Activated CD8-positive, alpha-beta memory T cell treated with anti-CD3 and anti-CD28 coated beads, Interleukin-2, amount 10 ng/mL, durations not matched to agents 7 days and 5 days (primary cell): ENCODE measurements around the gene NENF. TPM values are rescaled to one million over a fixed set of nuclear protein-coding genes. Genes with fewer than 3 reads are reported as not detected.

ENCODE experiments used
- ATAC-seq: fragments of 150-1000 bp; cut with Tn5 transposase; one replicate; pipeline ENCODE4 v1.10.0; 2021; ENCODE audit warnings: moderate library complexity
- CTCF ChIA-PET: fragments of 350-600 bp; sonication (Branson Sonifier 250); formaldehyde crosslinking; loops from one replicate; lab custom pipeline; 2021; ENCODE audit warnings: antibody characterized with exemption; lab: Charles Lee
- DNase-seq: peaks from one replicate; pipeline ENCODE4 v3.0.0-alpha.2; 2020
- H3K27ac Mint-ChIP-seq: one replicate; pipeline ENCODE4 v1.8.0; 2021; ENCODE audit warnings: mild to moderate bottlenecking, mixed read lengths
- H3K27me3 Mint-ChIP-seq: one replicate; pipeline ENCODE4 v1.8.0; 2021; ENCODE audit warnings: mixed read lengths
- H3K36me3 Mint-ChIP-seq: one replicate; pipeline ENCODE4 v1.8.0; 2021; ENCODE audit warnings: mild to moderate bottlenecking, mixed read lengths
- H3K4me1 Mint-ChIP-seq: one replicate; pipeline ENCODE4 v1.8.0; 2021; ENCODE audit warnings: mixed read lengths
- H3K4me3 Mint-ChIP-seq: one replicate; pipeline ENCODE4 v1.8.0; 2021; ENCODE audit warnings: mild to moderate bottlenecking, moderate library complexity, mixed read lengths
- H3K9me3 Mint-ChIP-seq: one replicate; pipeline ENCODE4 v1.8.0; 2022; ENCODE audit warnings: low read depth, mixed read lengths
- total RNA-seq, 2 experiments: library from RNA; stranded (reverse); gene quantifications; one replicate each; pipeline ENCODE4 v1.2.3, GENCODE V29; 2021

NENF gene
- total RNA-seq, 2 experiments from 2014 or later = 33.9 to 37.6 TPM

- Mint-ChIP-seq H3K27ac (no peak overlapping the region), H3K9me3 (no peaks in the 10 kb centered on the region), H3K4me3 (no peak overlapping the region), H3K36me3 (no peaks in the 10 kb centered on the region), H3K4me1 (peaks cover 13% of the 10 kb centered on the region), H3K27me3 (peaks cover 22% of the 10 kb centered on the region)
- no peak for DNase-seq
- CTCF ChIA-PET = interaction anchor here (0.6 to 6.5 kb wide), 3 partner anchors 25 to 225 kb away, joined by 3 to 59 read pairs (median 4); no protein-coding TSS in a partner anchor
- ATAC-seq = no peak
Observed at GRCh38 chr1:212482006-212482636, 49.4 kb downstream of the NENF start.

- no peaks in the 10 kb centered on the region for H3K9me3 Mint-ChIP-seq
- CTCF ChIA-PET = interaction anchor here (6.5 kb wide), 1 partner anchor 26 kb away, joined by 59 read pairs; no protein-coding TSS in a partner anchor
- H3K27ac Mint-ChIP-seq = no peak overlapping the region
- peaks cover 9% of the 10 kb centered on the region for H3K4me1 Mint-ChIP-seq
- peaks cover 22% of the 10 kb centered on the region for H3K27me3 Mint-ChIP-seq
- no peak for DNase-seq
- H3K4me3 Mint-ChIP-seq = no peak overlapping the region
- no peaks in the 10 kb centered on the region for H3K36me3 Mint-ChIP-seq
- ATAC-seq = no peak
Observed at GRCh38 chr1:212482637-212483441, 50.1 kb downstream of the NENF start.

GRCh38 chr1:212484701-212485570 is 52.2 kb downstream of the NENF start:
- Mint-ChIP-seq H3K4me3 (no peak overlapping the region), H3K9me3 (no peaks in the 10 kb centered on the region), H3K27me3 (peaks cover 16% of the 10 kb centered on the region), H3K36me3 (no peaks in the 10 kb centered on the region), H3K27ac (no peak overlapping the region), H3K4me1 (peaks cover 15% of the 10 kb centered on the region)
- ATAC-seq = no peak
- CTCF ChIA-PET = no interaction called here
- DNase-seq = no peak

GRCh38 chr1:212485571-212485912 is 52.8 kb downstream of the NENF start:
- peaks cover 15% of the 10 kb centered on the region for H3K4me1 Mint-ChIP-seq
- CTCF ChIA-PET = no interaction called here
- H3K9me3 Mint-ChIP-seq = no peaks in the 10 kb centered on the region
- no peak for DNase-seq
- H3K36me3 Mint-ChIP-seq = no peaks in the 10 kb centered on the region
- peaks cover 14% of the 10 kb centered on the region for H3K27me3 Mint-ChIP-seq
- no peak overlapping the region for H3K27ac Mint-ChIP-seq
- no peak for ATAC-seq
- H3K4me3 Mint-ChIP-seq = no peak overlapping the region

- no peaks in the 10 kb centered on the region for H3K9me3 Mint-ChIP-seq
- ATAC-seq (no peak), DNase-seq (no peak)
- no peak overlapping the region for H3K4me3 Mint-ChIP-seq
- H3K36me3 Mint-ChIP-seq = no peaks in the 10 kb centered on the region
- CTCF ChIA-PET = no interaction called here
- peaks cover 11% of the 10 kb centered on the region for H3K4me1 Mint-ChIP-seq
- no peak overlapping the region for H3K27ac Mint-ChIP-seq
- peaks cover 10% of the 10 kb centered on the region for H3K27me3 Mint-ChIP-seq
Observed at GRCh38 chr1:212485913-212486618, 53.3 kb downstream of the NENF start.

- ATAC-seq (no peak), DNase-seq (no peak)
- Mint-ChIP-seq H3K36me3 (no peaks in the 10 kb centered on the region), H3K27me3 (peaks cover 14% of the 10 kb centered on the region), H3K4me1 (peaks cover 11% of the 10 kb centered on the region), H3K27ac (no peak overlapping the region), H3K9me3 (no peaks in the 10 kb centered on the region), H3K4me3 (no peak overlapping the region)
- CTCF ChIA-PET = no interaction called here
Observed at GRCh38 chr1:212486619-212486975, 53.9 kb downstream of the NENF start.

GRCh38 chr1:212487286-212487685 is 54.6 kb downstream of the NENF start:
- no peak overlapping the region for H3K4me3 Mint-ChIP-seq
- H3K27me3 Mint-ChIP-seq = peaks cover 9% of the 10 kb centered on the region
- H3K4me1 Mint-ChIP-seq = peaks cover 11% of the 10 kb centered on the region
- no peaks in the 10 kb centered on the region for H3K9me3 Mint-ChIP-seq
- DNase-seq (no peak), ATAC-seq (no peak)
- no peaks in the 10 kb centered on the region for H3K36me3 Mint-ChIP-seq
- H3K27ac Mint-ChIP-seq = no peak overlapping the region
- CTCF ChIA-PET = no interaction called here

- CTCF ChIA-PET = interaction anchor here (0.8 to 2.0 kb wide), 2 partner anchors 10 to 50 kb away, joined by 3 to 20 read pairs; no protein-coding TSS in a partner anchor
- no peaks in the 10 kb centered on the region for H3K9me3 Mint-ChIP-seq
- H3K36me3 Mint-ChIP-seq = no peaks in the 10 kb centered on the region
- ATAC-seq = no peak
- H3K4me3 Mint-ChIP-seq = no peak overlapping the region
- DNase-seq = no peak
- H3K27me3 Mint-ChIP-seq = peaks cover 8% of the 10 kb centered on the region
- H3K4me1 Mint-ChIP-seq = peaks cover 11% of the 10 kb centered on the region
- no peak overlapping the region for H3K27ac Mint-ChIP-seq
Observed at GRCh38 chr1:212487774-212488435, 55.2 kb downstream of the NENF start.

GRCh38 chr1:212488436-212489283 is 55.9 kb downstream of the NENF start:
- Mint-ChIP-seq H3K4me1 (peaks cover 11% of the 10 kb centered on the region), H3K27me3 (peaks cover 8% of the 10 kb centered on the region), H3K4me3 (no peak overlapping the region), H3K9me3 (no peaks in the 10 kb centered on the region), H3K36me3 (no peaks in the 10 kb centered on the region), H3K27ac (no peak overlapping the region)
- CTCF ChIA-PET = interaction anchor here (0.6 to 2.0 kb wide), 6 partner anchors 11 to 506 kb away, joined by 3 to 20 read pairs (median 4); no protein-coding TSS in a partner anchor
- peak; percentile 54 for DNase-seq
- peak; percentile 55 for ATAC-seq

- Mint-ChIP-seq H3K27me3 (peaks cover 6% of the 10 kb centered on the region), H3K4me3 (no peak overlapping the region), H3K4me1 (peaks cover 11% of the 10 kb centered on the region), H3K36me3 (no peaks in the 10 kb centered on the region), H3K27ac (no peak overlapping the region), H3K9me3 (no peaks in the 10 kb centered on the region)
- ATAC-seq (no peak), DNase-seq (no peak)
- CTCF ChIA-PET = interaction anchor here (0.6 to 2.0 kb wide), 5 partner anchors 12 to 505 kb away, joined by 3 to 20 read pairs (median 5); no protein-coding TSS in a partner anchor
Observed at GRCh38 chr1:212489284-212489859, 56.7 kb downstream of the NENF start.

GRCh38 chr1:212490276-212490675 is 57.6 kb downstream of the NENF start:
- CTCF ChIA-PET = interaction anchor here (1.2 to 1.8 kb wide), 2 partner anchors 12 to 34 kb away, joined by 3 to 5 read pairs; no protein-coding TSS in a partner anchor
- peaks cover 11% of the 10 kb centered on the region for H3K4me1 Mint-ChIP-seq
- DNase-seq (no peak), ATAC-seq (no peak)
- peaks cover 6% of the 10 kb centered on the region for H3K27me3 Mint-ChIP-seq
- no peak overlapping the region for H3K27ac Mint-ChIP-seq
- no peaks in the 10 kb centered on the region for H3K36me3 Mint-ChIP-seq
- H3K9me3 Mint-ChIP-seq = no peaks in the 10 kb centered on the region
- no peak overlapping the region for H3K4me3 Mint-ChIP-seq
